ENCODE measurements around the gene SAMD8.

The SAMD8 gene

GRCh38 chr10:75076348-75076747 lies 35.1 kb upstream of the SAMD8 start:
- ATAC-seq (no peak), DNase-seq (ENCODE audit: low spot score in 2 of 2) (no peak)
- Mint-ChIP-seq H3K27ac (no peak overlapping the region), H3K9me3 (peaks cover 3% of the 10 kb centered on the region), H3K36me3 (no peaks in the 10 kb centered on the region), H3K4me1 (peaks cover 10% of the 10 kb centered on the region), H3K4me3 (no peak overlapping the region)

GRCh38 chr10:75079436-75080083 lies 31.9 kb upstream of the SAMD8 start:
- DNase-seq (ENCODE audit: low spot score in 2 of 2) (no peak), ATAC-seq (no peak)
- Mint-ChIP-seq H3K27ac (no peak overlapping the region), H3K4me1 (peaks cover 6% of the 10 kb centered on the region), H3K36me3 (no peaks in the 10 kb centered on the region), H3K9me3 (peaks cover 3% of the 10 kb centered on the region), H3K4me3 (no peak overlapping the region)

- H3K4me3 Mint-ChIP-seq, result no peak overlapping the region
- no peak for ATAC-seq
- peaks cover 3% of the 10 kb centered on the region for H3K9me3 Mint-ChIP-seq
- H3K27ac Mint-ChIP-seq, result no peak overlapping the region
- H3K36me3 Mint-ChIP-seq, result no peaks in the 10 kb centered on the region
- no peaks in the 10 kb centered on the region for H3K4me1 Mint-ChIP-seq
- DNase-seq (ENCODE audit: low spot score in 2 of 2), result no peak
Observed at GRCh38 chr10:75080554-75080953, 30.9 kb upstream of the SAMD8 start.

- no peaks in the 10 kb centered on the region for H3K4me1 Mint-ChIP-seq
- H3K36me3 Mint-ChIP-seq, result no peaks in the 10 kb centered on the region
- no peak for DNase-seq (ENCODE audit: low spot score in 2 of 2)
- no peak overlapping the region for H3K27ac Mint-ChIP-seq
- H3K4me3 Mint-ChIP-seq, result no peak overlapping the region
- no peak for ATAC-seq
- peaks cover 3% of the 10 kb centered on the region for H3K9me3 Mint-ChIP-seq
Observed at GRCh38 chr10:75081379-75081778, 30.1 kb upstream of the SAMD8 start.

- Mint-ChIP-seq H3K36me3 (no peaks in the 10 kb centered on the region), H3K4me3 (no peak overlapping the region), H3K4me1 (no peaks in the 10 kb centered on the region), H3K27ac (no peak overlapping the region), H3K9me3 (peaks cover 3% of the 10 kb centered on the region)
- no peak for ATAC-seq
- DNase-seq (ENCODE audit: low spot score in 2 of 2), result no peak
Observed at GRCh38 chr10:75083972-75084833, 27.3 kb upstream of the SAMD8 start.

- H3K4me3 Mint-ChIP-seq, result no peak overlapping the region
- no peaks in the 10 kb centered on the region for H3K36me3 Mint-ChIP-seq
- no peaks in the 10 kb centered on the region for H3K4me1 Mint-ChIP-seq
- no peak overlapping the region for H3K27ac Mint-ChIP-seq
- peaks cover 3% of the 10 kb centered on the region for H3K9me3 Mint-ChIP-seq
- no peak for DNase-seq (ENCODE audit: low spot score in 2 of 2)
- no peak for ATAC-seq
Observed at GRCh38 chr10:75084834-75085384, 26.5 kb upstream of the SAMD8 start.

DNA sequence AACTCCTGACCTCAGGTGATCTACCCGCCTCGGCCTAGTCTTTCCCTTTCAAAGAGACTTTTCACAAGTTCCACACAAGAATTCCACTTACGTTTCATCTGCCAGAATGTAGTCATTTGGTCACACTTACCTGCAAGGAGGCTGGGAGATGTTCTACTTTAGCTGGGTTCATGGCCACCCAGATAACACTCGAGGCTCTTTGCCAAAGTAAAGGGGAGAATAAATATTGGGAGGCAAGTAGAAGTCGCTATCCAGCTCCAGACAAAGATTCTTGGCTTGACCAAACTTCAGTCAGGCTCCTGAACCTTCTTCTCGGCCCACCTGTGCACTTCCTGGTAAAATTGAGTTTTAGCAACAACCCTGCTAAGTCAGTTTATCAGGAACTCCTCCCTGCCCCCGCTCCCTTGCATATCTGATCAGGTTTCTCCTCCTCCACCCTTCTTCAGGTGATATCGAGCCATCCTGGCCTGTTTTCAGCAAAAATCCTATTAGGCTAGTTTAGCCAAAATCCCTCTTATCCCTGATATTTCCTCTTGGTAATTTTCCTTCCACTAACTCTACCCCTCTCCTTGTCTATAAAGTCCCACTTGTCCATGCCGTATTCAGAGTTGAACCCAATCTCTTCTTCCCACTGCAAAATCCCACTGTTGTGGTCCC lies 25.1 kb upstream of the SAMD8 start:
- DNase-seq (ENCODE audit: low spot score in 2 of 2) (no peak), ATAC-seq (no peak)
- Mint-ChIP-seq H3K36me3 (no peaks in the 10 kb centered on the region), H3K4me3 (no peak overlapping the region), H3K4me1 (no peaks in the 10 kb centered on the region), H3K9me3 (no peaks in the 10 kb centered on the region), H3K27ac (no peak overlapping the region)

GRCh38 chr10:75088640-75089039 lies 22.8 kb upstream of the SAMD8 start:
- H3K9me3 Mint-ChIP-seq, result no peaks in the 10 kb centered on the region
- no peak overlapping the region for H3K4me3 Mint-ChIP-seq
- no peak for ATAC-seq
- no peak overlapping the region for H3K27ac Mint-ChIP-seq
- H3K4me1 Mint-ChIP-seq, result no peaks in the 10 kb centered on the region
- H3K36me3 Mint-ChIP-seq, result no peaks in the 10 kb centered on the region
- DNase-seq (ENCODE audit: low spot score in 2 of 2), result no peak

DNA sequence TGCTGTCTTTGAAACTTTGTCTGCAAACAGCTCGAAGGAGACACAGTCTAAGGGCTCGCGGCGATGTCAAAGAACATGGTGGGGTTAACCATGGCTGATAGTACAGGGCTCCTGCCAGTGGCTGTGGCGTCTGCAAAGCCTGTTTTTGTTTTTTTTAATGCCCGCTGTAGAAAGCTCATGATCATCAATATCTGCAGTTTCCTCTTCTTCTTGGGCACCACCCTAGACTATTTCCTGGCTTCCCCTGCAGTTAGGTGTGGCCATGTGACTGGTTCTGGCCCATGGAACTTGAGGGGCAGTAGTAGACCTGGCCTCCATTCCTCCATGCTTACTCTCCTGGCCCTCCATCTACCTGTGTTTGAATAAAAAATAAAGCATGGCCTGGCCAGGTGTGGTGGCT lies 21.8 kb upstream of the SAMD8 start:
- no peaks in the 10 kb centered on the region for H3K4me1 Mint-ChIP-seq
- no peak overlapping the region for H3K4me3 Mint-ChIP-seq
- no peaks in the 10 kb centered on the region for H3K36me3 Mint-ChIP-seq
- no peak for ATAC-seq
- no peaks in the 10 kb centered on the region for H3K9me3 Mint-ChIP-seq
- no peak for DNase-seq (ENCODE audit: low spot score in 2 of 2)
- no peak overlapping the region for H3K27ac Mint-ChIP-seq

DNA sequence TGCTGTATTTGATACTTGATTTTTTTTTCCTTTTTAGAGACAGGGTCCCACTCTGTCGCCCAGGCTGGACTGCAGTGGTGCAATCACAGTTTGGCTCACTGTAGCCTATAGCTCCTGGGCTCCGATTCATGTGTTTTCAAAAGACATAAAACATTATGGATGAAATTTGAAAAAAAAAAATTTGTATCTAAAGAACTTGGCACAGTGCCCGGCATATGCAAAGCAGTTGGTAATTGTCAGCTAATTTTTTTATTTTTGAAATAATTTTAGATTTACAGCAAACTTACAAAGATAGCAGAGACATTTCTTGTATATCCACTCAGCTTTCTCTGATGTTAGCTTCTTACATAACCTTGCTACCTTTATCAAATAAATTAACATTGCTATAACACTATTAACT lies 20.3 kb upstream of the SAMD8 start:
- DNase-seq (ENCODE audit: low spot score in 2 of 2), result no peak
- no peak overlapping the region for H3K4me3 Mint-ChIP-seq

DNA sequence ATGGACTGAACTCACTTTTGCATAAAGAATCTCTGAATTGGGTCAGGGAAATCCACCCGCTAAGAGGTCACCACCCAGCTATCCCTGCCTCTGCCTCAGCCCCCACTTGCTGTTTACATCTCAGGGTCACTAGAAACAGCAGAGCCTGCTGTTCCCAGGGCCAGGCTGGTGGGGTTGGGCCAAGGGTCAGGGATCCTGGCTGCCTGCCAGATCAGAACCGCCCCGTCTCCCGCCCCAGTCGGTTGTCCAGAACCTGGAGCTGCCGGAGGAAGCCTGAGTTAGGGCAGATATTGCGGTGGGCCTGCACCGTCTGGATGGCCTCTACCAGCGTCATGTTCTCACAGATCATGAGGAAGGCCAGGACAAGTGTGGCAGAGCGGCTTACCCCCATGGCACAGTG lies 17.0 kb upstream of the SAMD8 start:
- DNase-seq (ENCODE audit: low spot score in 2 of 2), result no peak
- Mint-ChIP-seq H3K27ac (no peak overlapping the region), H3K36me3 (no peaks in the 10 kb centered on the region), H3K4me1 (peaks cover 1% of the 10 kb centered on the region), H3K9me3 (no peaks in the 10 kb centered on the region), H3K4me3 (no peak overlapping the region)
- no peak for ATAC-seq

More for the DNA sequence above, 20.3 kb upstream of the SAMD8 start:
- Mint-ChIP-seq H3K9me3 (no peaks in the 10 kb centered on the region), H3K36me3 (no peaks in the 10 kb centered on the region), H3K4me1 (no peaks in the 10 kb centered on the region), H3K27ac (no peak overlapping the region)
- no peak for ATAC-seq

DNA sequence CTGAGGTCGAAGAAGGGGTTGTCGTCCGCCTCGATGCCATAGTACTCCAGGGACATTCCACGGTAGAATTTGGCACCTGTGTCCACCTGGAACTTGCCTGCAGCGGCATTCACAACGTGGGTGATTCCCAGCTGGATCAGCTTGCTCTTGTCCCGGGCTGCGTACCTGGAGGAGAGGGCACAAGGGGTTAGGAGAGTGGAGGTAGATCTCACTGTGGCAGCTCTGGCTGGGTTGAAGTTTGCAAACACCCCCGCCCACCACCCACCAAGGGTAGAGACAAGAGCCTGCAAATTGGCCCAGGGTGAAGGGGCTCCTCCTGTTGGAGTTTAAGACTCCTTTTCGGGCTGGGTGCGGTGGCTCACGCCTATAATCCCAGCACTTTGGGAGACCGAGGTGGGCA lies 15.8 kb upstream of the SAMD8 start:
- DNase-seq (ENCODE audit: low spot score in 2 of 2) (no peak), ATAC-seq (no peak)
- no peaks in the 10 kb centered on the region for H3K36me3 Mint-ChIP-seq
- no peak overlapping the region for H3K4me3 Mint-ChIP-seq
- peaks cover 11% of the 10 kb centered on the region for H3K4me1 Mint-ChIP-seq
- no peak overlapping the region for H3K27ac Mint-ChIP-seq
- H3K9me3 Mint-ChIP-seq, result no peaks in the 10 kb centered on the region

- H3K4me1 Mint-ChIP-seq, result peaks cover 14% of the 10 kb centered on the region
- DNase-seq (ENCODE audit: low spot score in 2 of 2), result no peak
- ATAC-seq, result no peak
- H3K9me3 Mint-ChIP-seq, result no peaks in the 10 kb centered on the region
- H3K4me3 Mint-ChIP-seq, result no peak overlapping the region
- no peaks in the 10 kb centered on the region for H3K36me3 Mint-ChIP-seq
- H3K27ac Mint-ChIP-seq, result no peak overlapping the region
Observed at GRCh38 chr10:75096749-75097148, 14.7 kb upstream of the SAMD8 start.

- no peaks in the 10 kb centered on the region for H3K9me3 Mint-ChIP-seq
- H3K4me3 Mint-ChIP-seq, result no peak overlapping the region
- no peak overlapping the region for H3K27ac Mint-ChIP-seq
- H3K36me3 Mint-ChIP-seq, result no peaks in the 10 kb centered on the region
- DNase-seq (ENCODE audit: low spot score in 2 of 2) (no peak), ATAC-seq (no peak)
- H3K4me1 Mint-ChIP-seq, result peaks cover 14% of the 10 kb centered on the region
Observed at GRCh38 chr10:75097666-75098285, 13.7 kb upstream of the SAMD8 start.

GRCh38 chr10:75098902-75099673 lies 12.4 kb upstream of the SAMD8 start:
- no peak overlapping the region for H3K4me3 Mint-ChIP-seq
- H3K27ac Mint-ChIP-seq, result no peak overlapping the region
- H3K9me3 Mint-ChIP-seq, result no peaks in the 10 kb centered on the region
- no peaks in the 10 kb centered on the region for H3K36me3 Mint-ChIP-seq
- ATAC-seq (no peak), DNase-seq (ENCODE audit: low spot score in 2 of 2) (no peak)
- H3K4me1 Mint-ChIP-seq, result peaks cover 14% of the 10 kb centered on the region
